Keratinocyte (primary cell): Measurements from ENCODE around the gene EFNB3.

Experiments
- EZH2 ChIP-seq: IDR thresholded peaks from one replicate; pipeline ENCODE4 v1.6.1; 2012; ENCODE audit warnings: inconsistent platforms, mild to moderate bottlenecking, low read length, moderate library complexity
- TF ChIP-seq, protein P1 (sequence below), 3 experiments: IDR thresholded peaks in 1 of 3; conservative IDR thresholded peaks in 1 of 3; optimal IDR thresholded peaks in 1 of 3; 2 replicates in 2 of 3; 3 replicates in 1 of 3; pipeline versions ENCODE3 to v1.5.1; 2011; ENCODE audit warnings: low read length in 3 of 3, mild to moderate bottlenecking in 3 of 3, moderate library complexity in 2 of 3, control low read depth in 1 of 3, inconsistent platforms in 1 of 3; ENCODE audit not compliant: insufficient read depth in 2 of 3; ENCODE audit errors: extremely low read depth in 1 of 3

DNA sequence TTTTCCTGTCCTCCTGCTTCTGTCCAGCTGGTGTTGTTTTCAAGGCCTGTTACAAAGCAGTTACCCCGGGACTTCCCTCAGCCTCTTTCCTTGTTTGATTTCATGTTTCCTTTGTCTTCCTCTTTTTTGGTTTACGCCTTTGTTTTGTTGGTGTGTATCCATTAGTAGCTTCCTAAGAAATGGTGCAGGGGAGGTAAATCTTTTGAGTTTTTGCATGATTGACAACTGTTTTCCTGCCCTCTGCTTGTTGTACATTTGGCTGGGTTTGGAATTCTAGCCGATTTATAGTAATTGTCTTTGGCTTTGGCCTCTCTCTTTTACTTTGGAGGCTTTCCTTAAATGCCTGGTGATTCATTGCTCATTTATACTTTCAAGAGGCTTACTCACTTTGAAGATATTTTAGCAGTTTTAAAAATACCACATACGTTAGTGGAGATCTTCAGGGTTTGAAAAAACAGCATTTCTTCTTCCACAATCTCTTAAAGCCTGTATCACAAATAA is 45.4 kb downstream of the EFNB3 start:
- TF ChIP-seq, protein P1, sequence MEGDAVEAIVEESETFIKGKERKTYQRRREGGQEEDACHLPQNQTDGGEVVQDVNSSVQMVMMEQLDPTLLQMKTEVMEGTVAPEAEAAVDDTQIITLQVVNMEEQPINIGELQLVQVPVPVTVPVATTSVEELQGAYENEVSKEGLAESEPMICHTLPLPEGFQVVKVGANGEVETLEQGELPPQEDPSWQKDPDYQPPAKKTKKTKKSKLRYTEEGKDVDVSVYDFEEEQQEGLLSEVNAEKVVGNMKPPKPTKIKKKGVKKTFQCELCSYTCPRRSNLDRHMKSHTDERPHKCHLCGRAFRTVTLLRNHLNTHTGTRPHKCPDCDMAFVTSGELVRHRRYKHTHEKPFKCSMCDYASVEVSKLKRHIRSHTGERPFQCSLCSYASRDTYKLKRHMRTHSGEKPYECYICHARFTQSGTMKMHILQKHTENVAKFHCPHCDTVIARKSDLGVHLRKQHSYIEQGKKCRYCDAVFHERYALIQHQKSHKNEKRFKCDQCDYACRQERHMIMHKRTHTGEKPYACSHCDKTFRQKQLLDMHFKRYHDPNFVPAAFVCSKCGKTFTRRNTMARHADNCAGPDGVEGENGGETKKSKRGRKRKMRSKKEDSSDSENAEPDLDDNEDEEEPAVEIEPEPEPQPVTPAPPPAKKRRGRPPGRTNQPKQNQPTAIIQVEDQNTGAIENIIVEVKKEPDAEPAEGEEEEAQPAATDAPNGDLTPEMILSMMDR (optimal IDR thresholded peaks at IDR 0.05 in 1 of 3, IDR thresholded peaks at IDR 0.05 in 1 of 3, conservative IDR thresholded peaks at IDR 0.05 in 1 of 3; ENCODE audit: extremely low read depth in 1 of 3, insufficient read depth in 2 of 3, low read length in 3 of 3): no peak
- no peak for TF ChIP-seq EZH2
